NCI-H2227 (cell line): Measurements from ENCODE around the gene RBBP8NL.

Experiments
- DNase-seq: peaks from one replicate; lab custom pipeline; 2025; ENCODE audit not compliant: unreplicated experiment; lab: John Stamatoyannopoulos, UW

The RBBP8NL gene

DNA sequence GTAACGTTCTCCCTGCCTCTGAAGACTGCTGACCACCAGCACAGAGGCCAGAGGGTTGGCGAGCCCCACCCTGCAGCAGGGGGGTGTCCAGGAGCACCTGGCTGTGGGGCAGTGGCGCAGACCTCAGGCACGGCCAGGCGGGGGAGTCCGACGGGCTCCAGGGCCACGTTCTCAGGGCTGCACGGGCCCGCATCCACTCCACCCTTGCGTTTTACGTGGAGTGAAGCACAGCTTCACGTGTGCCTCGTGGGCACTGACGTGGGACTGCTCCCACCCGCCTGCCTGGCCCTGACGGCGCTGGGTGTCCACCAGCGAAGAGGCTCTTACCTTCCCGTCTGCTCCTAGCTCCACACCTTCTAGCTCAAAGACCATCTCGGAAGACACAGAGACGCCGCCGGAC, 33.5 kb downstream of the RBBP8NL start:
- DNase-seq, result no peak

DNA sequence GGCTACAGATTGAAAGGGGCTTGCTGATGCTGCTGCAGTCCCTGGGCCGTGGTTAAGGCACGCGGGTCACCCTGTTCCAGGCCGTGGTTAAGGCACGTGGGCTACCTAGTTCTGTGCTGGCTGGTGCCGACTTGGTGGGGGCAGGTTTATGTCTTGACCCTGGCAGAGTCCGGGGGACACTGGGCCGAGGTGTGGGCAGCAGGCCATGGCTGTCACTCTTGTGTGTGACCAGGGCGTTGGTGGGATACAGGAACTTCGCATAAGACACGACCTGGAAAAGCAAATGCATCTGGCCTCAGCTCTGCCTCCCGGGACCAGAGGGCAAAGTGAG, 34.0 kb downstream of the RBBP8NL start:
- DNase-seq, result no peak

DNA sequence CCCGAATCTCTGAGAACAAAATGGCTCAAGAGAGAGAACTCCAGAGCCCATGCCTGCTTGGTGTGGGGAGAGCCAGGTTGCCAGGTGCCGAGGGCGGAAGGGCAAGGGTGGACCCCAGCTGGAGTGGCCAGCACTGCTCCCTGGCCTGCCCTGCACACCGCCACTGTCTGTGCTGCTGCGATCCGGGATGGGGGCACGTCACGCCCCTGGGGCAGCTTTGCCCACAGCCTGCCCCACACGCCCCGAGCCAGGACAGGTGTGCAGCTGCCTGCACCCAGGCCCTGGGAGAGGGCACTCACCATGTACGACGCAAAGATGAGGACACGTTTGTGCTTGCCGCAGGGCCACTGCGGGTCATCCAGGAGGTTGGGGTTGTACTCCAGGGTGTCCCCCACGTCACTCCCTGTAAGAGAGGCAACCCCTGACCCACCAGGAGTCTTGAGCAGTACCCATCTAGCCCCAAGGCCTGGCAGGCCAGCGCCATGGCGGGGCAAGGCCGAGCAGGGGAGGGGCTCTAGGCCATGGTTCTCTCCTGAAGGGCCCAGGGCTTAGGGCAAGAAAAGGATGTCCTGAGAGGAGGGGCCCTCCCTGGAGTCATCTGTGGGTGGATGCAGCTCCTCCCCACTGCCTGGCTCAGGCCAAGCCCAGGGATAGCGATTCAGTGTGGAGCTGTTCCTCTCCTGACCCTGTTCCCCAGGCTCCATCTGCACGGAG, 34.6 kb downstream of the RBBP8NL start:
- no peak for DNase-seq

DNA sequence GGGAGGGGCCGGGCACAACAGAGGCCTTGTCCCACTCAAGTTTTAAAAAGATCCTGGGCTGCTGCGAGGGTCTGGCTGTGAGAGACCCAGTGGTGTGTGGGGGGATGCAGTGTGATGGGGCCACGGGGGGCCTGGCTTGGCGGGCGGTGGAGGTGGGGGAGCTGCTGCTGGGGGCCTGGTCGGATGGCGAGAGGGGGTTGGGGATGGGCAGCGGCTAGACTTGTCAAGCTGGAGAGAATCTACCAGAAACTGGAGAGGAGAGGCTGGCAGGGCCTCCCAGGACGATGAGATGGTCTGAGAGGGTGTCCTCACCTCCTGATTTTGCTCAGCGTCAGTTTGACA, 35.3 kb downstream of the RBBP8NL start:
- no peak for DNase-seq

DNA sequence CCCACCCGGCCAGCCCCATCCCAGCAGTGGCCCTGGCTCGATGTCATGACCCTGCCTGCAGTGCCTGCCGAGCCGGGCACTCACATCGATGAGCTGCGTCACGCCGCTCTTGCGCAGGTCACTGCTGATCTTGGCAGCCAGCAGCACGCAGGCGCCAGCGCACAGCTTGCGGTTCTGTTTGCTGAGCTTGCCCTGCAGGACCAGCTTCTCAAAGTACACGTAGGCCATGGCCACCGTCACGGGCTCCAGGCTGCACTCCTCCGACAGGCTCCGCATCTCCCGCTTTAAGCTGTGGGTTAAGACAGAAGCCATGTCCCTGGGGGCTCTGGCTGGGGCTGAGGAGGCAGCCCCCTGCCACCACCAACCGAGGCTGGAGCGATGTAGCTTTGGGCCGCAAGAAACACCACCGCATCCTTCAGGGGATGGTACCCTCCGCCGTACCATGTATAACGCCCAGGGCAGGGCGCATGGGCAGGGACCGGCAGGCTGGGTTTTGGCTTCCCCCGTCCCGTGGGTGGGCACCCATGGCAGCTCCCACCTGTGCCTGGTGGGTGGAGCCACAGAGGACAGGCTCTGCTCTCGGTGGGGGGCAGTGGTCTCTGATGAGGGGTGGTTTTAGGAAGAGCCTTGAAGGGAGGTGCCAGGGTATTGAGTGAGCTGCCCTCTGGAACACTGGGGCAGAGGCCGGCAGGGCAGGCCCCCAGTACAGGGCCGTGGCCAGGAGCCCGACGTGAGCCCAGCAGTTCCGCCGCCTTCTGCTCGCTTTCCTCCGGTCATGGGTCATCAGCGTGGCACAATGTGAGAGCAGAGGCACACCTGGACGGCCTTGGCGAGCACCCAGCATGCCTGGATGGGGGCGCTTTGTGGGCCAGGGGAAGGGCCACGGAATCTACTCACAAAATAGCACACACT, 35.9 kb downstream of the RBBP8NL start:
- no peak for DNase-seq

DNA sequence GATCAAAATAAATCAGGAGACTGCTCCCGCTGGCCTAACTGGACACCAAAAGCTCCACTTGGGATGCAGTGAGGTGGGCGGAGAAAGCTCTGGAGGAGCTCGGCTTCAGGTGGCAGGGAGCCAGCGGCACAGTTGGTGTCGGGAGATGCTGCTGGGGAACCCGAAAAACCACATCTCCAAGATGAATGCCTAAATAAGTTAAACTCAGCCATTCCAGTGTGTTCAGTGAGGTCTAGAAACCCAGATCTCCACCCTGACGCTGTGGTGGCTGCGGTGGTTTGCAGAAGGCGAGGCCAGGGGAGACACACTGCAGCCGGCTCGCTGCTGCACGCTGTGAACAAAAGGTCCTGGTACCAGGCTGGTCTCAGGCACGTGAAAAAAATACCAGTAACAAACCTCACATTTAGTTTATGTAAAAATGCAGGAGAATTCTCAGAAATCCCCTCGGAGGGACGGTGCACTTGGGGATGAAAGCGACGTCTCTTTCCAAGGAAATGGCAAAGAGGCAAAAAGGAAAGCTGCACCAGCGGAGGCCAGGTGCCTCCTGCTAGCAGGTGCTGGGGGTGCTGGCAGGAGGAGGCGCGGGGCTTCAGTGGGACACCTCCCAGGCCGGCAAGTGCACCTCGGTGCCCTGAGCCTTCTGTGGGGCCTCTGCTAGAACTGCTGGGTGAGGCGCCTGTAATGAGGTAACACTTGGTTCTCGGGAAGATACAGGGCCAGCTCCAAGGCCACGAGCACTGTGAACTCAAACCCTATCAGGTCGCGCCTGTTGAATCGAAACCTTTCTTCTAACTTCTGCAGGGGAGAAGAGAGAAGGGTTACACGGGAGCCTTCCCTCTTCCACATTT, 36.8 kb downstream of the RBBP8NL start:
- no peak for DNase-seq

GRCh38 chr20:62389601-62390087, 37.7 kb downstream of the RBBP8NL start:
- no peak for DNase-seq

DNA sequence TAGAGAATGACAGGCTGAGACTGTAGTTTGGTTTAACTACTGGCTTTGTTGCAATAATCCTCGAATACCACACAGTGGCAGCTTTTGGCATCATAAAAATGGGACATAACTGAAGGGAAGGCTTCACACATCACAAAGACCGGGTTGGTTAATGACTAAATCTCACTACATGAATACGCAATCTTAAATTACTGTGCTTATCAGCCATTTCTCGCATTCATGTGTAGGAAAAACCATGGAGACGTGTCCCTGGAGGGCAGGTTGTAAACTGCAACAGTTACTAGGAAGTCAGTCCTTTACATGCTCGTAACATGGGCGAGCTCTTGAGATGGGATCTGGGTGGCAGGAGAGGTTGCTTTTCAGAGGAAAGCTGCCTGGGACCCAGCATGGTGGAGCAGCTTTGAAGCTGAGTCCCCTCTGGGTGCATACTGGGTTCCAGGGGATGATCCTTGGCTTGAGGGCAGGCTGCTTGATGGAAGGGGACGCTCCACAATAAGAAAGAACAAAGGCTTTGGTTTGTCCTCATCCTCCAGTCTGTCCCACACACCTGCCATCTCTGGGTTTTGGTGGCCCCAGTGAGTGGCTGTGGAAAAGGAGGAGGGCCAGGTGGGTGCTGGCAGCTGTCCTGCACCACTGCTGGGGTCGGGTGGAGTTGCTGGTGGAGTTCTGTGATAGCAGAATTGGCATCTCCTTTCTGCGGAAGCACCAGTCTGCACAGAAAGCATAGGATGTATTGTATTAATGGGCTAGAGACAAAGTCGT, 38.3 kb downstream of the RBBP8NL start:
- no peak for DNase-seq

DNA sequence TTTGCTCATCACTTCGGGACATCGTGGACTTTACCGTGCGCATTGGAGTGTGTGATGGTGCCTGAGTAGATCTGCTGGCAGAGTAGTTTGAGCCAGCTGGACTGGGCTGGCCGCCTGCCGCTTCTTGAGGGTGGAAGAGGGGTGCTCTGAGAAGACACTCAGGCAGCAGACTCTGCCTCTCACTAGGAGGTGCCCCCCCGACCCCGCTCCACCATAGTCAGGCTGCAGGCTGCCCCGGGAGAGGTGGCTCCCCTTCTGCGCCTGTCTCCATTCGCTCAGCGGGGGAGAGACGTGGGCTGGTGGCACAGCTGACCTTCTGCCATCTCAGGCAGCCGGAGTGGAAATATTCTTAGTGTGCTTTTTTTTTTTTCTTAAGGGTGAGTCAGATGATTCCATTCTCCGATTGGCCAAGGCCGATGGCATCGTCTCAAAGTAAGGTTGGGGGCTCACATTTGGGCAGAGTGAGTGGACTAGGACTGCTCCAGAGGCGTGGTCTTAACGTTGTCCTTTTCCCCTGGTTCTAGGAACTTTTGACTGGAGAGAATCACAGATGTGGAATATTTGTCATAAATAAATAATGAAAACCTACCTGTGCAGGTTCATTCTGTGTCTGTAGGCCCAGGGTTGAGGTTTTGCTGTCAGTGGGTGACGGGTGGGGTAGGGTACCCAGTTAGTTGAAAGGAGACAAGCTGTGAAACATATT, 39.3 kb downstream of the RBBP8NL start:
- no peak for DNase-seq

GRCh38 chr20:62387219-62387913, 40.0 kb downstream of the RBBP8NL start:
- DNase-seq, result no peak

DNA sequence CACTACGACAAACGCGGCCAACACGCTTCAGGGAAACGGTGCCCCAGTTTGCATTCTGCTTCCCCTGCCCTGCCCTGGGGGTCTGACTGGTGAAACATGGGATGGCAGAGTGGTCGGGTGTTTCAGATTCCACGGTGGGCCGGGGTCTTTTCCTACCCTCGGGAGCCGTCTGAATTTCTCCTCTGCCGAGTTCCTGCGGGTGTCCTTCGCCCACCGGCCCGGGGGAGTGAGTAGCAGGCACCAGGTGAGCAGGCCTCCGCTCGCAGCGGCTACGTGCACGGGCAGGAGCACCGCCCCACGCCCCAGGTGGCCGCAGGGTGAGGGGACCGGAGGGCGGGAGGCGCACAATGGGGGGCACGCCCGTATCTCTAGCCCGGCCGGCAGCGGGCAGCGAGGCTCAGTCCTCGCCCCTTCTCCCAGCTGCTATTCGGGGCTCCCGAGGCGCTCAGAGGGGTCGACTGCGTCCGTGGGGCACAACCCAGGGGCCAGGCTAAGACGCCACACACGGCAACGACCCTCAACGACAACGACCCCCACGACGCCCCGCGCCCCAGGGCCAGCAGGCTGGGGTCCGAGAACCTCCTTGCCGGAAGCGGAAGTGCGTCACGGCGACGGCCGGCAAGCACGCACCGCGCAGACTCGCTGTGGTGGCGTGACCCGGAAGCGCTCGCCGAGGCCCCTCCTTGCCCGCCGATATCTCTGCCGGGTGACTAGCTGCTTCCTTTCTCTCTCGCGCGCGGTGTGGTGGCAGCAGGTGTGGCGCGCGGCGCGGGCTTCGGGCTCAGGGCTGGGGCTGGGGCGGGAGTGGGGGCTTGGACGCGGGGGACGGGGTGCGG, 40.7 kb downstream of the RBBP8NL start, which contains the start of gene RPS21:
Gene RPS21, plus strand, starts transcription at position 721 of the 836 bp plus-strand sequence. CDS start 236 bp downstream, outside the sequence.
- DNase-seq, result peak; percentile 95

- peak; percentile 88 for DNase-seq
These were observed 44.8 kb downstream of the RBBP8NL start for GRCh38 chr20:62382306-62383198.

- DNase-seq, result no peak
These were observed 45.5 kb downstream of the RBBP8NL start for GRCh38 chr20:62381842-62382241.

DNA sequence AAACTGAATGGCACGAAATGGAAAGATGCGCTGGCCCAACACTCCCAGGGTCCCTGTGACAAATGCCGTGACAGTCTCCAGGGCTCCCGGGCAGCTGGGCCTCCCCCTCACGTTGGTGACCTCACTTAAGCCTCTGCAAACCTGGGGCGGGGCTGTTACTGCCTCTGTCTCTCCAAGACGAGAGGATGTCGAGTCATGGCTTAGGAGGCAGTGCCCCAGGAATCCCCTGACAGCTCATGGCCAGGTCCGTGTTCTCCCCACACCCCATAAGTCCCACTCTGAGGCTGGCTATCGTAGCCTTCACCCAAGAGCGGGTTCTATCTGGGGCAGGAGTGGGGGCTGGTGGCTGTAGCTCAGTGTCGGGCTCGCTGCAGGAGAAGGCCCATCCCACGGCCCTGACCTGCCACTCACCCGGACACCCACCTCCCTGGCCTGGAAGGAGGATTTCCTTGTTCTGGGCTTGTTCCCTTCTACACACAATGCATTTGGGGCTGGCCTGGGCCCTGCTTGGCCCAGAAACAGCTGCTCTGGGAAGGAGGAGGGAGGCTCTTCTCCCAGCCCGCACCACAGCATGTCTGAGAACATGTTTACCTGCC, 46.0 kb downstream of the RBBP8NL start:
- DNase-seq, result no peak

DNA sequence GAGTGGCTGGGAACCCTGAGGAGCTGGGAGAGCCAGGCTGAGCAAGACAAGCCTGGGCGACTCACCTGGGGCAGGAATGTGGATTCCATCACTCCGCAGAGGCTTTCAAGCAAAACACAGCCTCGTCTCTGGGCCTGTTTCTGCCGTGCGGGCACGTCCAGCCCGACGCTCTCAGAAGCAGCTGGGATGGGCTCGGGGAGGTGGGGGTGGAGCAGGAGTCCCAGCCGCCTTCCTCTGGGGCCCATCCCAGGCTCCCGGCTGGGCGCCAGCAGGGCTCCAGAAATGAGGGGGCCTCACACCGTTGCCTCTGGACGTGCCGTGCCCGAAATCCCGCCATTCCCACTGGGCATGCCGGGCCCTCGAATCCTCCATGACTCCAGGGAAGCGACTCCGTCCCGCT, 49.1 kb downstream of the RBBP8NL start:
- DNase-seq, result no peak

GRCh38 chr20:62377615-62378178, 49.6 kb downstream of the RBBP8NL start:
- no peak for DNase-seq

- no peak for DNase-seq
These were observed 50.3 kb downstream of the RBBP8NL start for GRCh38 chr20:62377064-62377461.
